ENCODE data around the gene C2CD2L. TPM values are rescaled to one million over a fixed set of nuclear protein-coding genes. Genes with fewer than 3 reads are reported as not detected.
A peak's percentile ranks its signal among the peaks of the same experiment; 100 is the strongest.

Gene C2CD2L
- total and polyA plus RNA-seq, 10 of the 15 experiments (the other 5 are each of a cell fraction or from before 2014, with no cell fraction given), result 0.21 to 9.6 (median 5.1) TPM

GRCh38 chr11:119108146-119108856 lies 1.2 kb downstream of the C2CD2L start:
- peak; percentile 82 for FAIRE-seq
- 7% methylated on average over 8 of the region's 8 CpGs for WGBS (ENCODE audit: insufficient coverage, insufficient replicate concordance, low lambda C conversion rate, missing lambda C conversion rate)

More at GRCh38 chr11:119108146-119108856, 1.2 kb downstream of the C2CD2L start:
- Histone ChIP-seq H3K4me3 (peak overlapping the region; percentile 96), H3K9ac (ENCODE audit: control insufficient read depth, insufficient read depth, low read length) (peak overlapping the region; percentile 82), H3K79me2 (ENCODE audit: control insufficient read depth, insufficient read depth, low read length) (peaks cover 26% of the 10 kb centered on the region), H3K4me2 (ENCODE audit: control insufficient read depth, insufficient read depth) (peak overlapping the region; percentile 86), H3K4me1 (ENCODE audit: control insufficient read depth, insufficient read depth, low read length) (peaks cover 19% of the 10 kb centered on the region), H3K36me3 (ENCODE audit: control insufficient read depth in 2 of 2, insufficient read depth in 2 of 2, low read length in 1 of 2) (peaks cover 14 to 19% of the 10 kb centered on the region in 2 experiments), H3K9me3 (replicated peaks; ENCODE audit: control insufficient read depth, insufficient read depth, low read length) (no peaks in the 10 kb centered on the region), H3K27me3 (replicated peaks in 1 of 2; ENCODE audit: control insufficient read depth in 2 of 2, insufficient read depth in 2 of 2, low read length in 1 of 2) (no peaks in the 10 kb centered on the region), H3K27ac (ENCODE audit: control insufficient read depth, insufficient read depth) (peak overlapping the region; percentile 58), H4K20me1 (ENCODE audit: control insufficient read depth, insufficient read depth) (no peaks in the 10 kb centered on the region), H2AFZ (ENCODE audit: control insufficient read depth, low read depth, low read length) (peak overlapping the region; percentile 76)
- ATAC-seq, result peak; percentile 44
- intact Hi-C loops (cut with micrococcal nuclease; ENCODE audit: unreplicated experiment), result loop anchor here (5.0 kb wide), 1 partner anchor 89 kb away; no protein-coding TSS in a partner anchor
- in situ Hi-C loops (cut with MboI), result no loop called here
- TF ChIP-seq RUNX3 (IDR thresholded peaks at IDR 0.05; ENCODE audit: low read length) (peak; percentile 53), BMI1 (IDR thresholded peaks at IDR 0.05; ENCODE audit: borderline replicate concordance) (peak; percentile 58; the same call in 1 of the 2 replicates), ZNF592 (IDR thresholded peaks at IDR 0.05) (no peak), EED (IDR thresholded peaks at IDR 0.05; ENCODE audit: low read depth) (peak; percentile 9; the same call in 1 of the 2 replicates), GABPA (IDR thresholded peaks at IDR 0.05; ENCODE audit: low read depth) (0 out of 2 replicates have a peak, but pooled peaks have one; percentile 19), IKZF1 (conservative IDR thresholded peaks at IDR 0.05) (0 out of 2 replicates have a peak, but pooled peaks have one; percentile 22), PBX3 (IDR thresholded peaks at IDR 0.05; ENCODE audit: insufficient replicate concordance, low read depth, low read length) (peak; percentile 79), NFYB (IDR thresholded peaks at IDR 0.05; ENCODE audit: insufficient read depth, low read depth, low read length) (peak; percentile 78), SPI1 (IDR thresholded peaks at IDR 0.05; ENCODE audit: borderline replicate concordance, insufficient read depth, low read depth, low read length) (peak; percentile 43; the same call in 1 of the 2 replicates), PKNOX1 (IDR thresholded peaks at IDR 0.05) (peak; percentile 93), YY1 (IDR thresholded peaks at IDR 0.05; ENCODE audit: low read depth, low read length) (no peak)
- POLR2A ChIA-PET, result interaction anchor here (0.5 to 7.2 kb wide), 9 partner anchors 13 to 98 kb away, joined by 3 to 76 read pairs (median 4); partner anchors contain the start of genes CBL, HINFP, HMBS and VPS11
- CTCF ChIA-PET, result interaction anchor here (0.8 to 1.9 kb wide), 10 partner anchors 9 to 216 kb away, joined by 3 to 10 read pairs (median 3); partner anchors contain the start of genes HINFP and TRAPPC4
- RAD21 ChIA-PET (ENCODE audit: unreplicated experiment), result interaction anchor here (0.8 to 1.5 kb wide), 4 partner anchors 9 to 88 kb away, joined by 3 to 7 read pairs (median 4); partner anchors contain the start of genes HINFP and HMBS
- SMC1A ChIA-PET (ENCODE audit: uncharacterized antibody, unreplicated experiment), result interaction anchor here (0.7 to 2.6 kb wide), 4 partner anchors 11 to 216 kb away, joined by 3 to 32 read pairs (median 4); partner anchors contain the start of genes HINFP and VPS11
- no TSS peak for BruUV-seq (replicated peaks)
- DNase-seq (ENCODE audit: low read depth, low spot score), result no peak
